Spleen (tissue), 7 donors: ENCODE results near the gene RPL26.

ENCODE experiments used
- POLR2A ChIP-seq, 3 donors: fragments of 450-650 bp; IDR thresholded peaks; one replicate each; pipeline ENCODE4 v1.5.1; 2017; ENCODE audit warnings: antibody characterized with exemption in 3 of 3, mild to moderate bottlenecking in 1 of 3
- TF ChIP-seq, protein P1 (sequence below), 11 experiments: fragments of 200-600 bp in 7 of 11; fragments of 450-650 bp in 4 of 11; sonication (generic) in 4 of 11; IDR thresholded peaks in 8 of 11; conservative IDR thresholded peaks in 3 of 11; 1 replicate in 7 of 11; 2 replicates in 4 of 11; pipeline versions ENCODE4 v1.4.0 to v1.8.0; 2016 to 2021; ENCODE audit warnings: antibody characterized with exemption in 11 of 11, inconsistent platforms in 4 of 11, mild to moderate bottlenecking in 1 of 11
- donor health status: DM: no; HTN: no; CAD: no; lungs with moderate emphysema.
- donor health status: DM: no; HTN: no; CAD: no.
- donor health status: DM: no; HTN: no; CAD: no.

DNA sequence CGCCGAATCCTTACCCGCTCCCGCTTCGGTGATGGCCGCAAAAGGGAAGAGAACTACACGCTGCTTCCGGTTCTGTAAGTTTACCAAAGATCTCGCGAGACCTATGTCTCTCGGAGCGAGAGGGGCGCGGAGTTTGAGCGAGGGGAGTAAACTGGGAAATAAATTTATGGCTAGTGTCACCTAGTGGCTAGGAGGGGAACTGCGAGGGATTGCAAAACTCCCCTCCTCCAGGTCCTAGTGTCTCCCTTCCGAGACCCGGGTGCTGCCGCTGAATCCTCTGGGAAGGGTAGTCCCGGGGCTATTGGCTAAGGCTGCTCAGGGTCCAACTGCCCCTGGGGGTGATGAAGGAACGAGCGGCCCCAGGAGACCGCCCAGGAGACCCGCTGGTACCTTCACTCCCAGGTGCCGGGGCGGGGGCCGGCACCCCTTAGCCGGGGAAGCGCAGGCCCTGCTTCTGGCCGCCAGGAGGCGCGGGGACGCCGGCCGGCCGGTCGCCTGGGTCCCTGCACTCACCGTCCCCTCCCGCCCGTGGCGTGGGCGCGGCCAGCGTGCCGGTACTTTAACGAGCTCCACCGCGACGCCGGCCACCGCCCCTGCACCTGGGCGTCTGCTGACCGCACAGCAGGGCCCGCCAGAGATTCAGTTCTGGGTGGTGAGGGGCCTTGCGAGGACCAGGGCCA lies at the start of gene RPL26:
- TF ChIP-seq, protein P1, sequence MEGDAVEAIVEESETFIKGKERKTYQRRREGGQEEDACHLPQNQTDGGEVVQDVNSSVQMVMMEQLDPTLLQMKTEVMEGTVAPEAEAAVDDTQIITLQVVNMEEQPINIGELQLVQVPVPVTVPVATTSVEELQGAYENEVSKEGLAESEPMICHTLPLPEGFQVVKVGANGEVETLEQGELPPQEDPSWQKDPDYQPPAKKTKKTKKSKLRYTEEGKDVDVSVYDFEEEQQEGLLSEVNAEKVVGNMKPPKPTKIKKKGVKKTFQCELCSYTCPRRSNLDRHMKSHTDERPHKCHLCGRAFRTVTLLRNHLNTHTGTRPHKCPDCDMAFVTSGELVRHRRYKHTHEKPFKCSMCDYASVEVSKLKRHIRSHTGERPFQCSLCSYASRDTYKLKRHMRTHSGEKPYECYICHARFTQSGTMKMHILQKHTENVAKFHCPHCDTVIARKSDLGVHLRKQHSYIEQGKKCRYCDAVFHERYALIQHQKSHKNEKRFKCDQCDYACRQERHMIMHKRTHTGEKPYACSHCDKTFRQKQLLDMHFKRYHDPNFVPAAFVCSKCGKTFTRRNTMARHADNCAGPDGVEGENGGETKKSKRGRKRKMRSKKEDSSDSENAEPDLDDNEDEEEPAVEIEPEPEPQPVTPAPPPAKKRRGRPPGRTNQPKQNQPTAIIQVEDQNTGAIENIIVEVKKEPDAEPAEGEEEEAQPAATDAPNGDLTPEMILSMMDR (IDR thresholded peaks at IDR 0.05 in 8 of 11, conservative IDR thresholded peaks at IDR 0.05 in 3 of 11): peak; percentile 99 to 100 (median 100)
- TF ChIP-seq POLR2A (IDR thresholded peaks at IDR 0.05): peak in 2 of 3 donors; percentile 10 to 55
